ENCODE data around the gene KCNMB2. TPM values are rescaled to one million over a fixed set of nuclear protein-coding genes. Genes with fewer than 3 reads are reported as not detected.

KCNMB2 gene
- total RNA-seq, 2 experiments from 2014 or later: not detected

DNA sequence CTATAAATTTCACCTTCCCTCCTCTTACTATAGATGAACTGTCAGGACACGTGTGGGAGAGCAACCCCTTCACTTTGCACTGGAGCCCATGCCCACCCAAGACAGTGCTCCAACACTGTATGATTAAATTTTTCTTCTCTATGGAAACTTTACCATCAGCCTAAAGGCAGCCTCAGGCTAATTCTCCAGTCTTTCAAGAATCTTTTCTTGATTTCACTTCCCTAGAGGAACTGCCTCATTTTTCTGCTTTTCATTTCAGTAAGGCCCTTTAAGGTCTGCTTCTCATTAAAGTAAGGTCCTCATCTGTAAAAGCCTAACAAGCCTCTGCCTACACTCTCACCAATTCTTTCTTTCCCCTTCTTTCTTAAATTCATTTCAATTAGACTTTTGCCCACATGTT is 137.3 kb downstream of the KCNMB2 start:
- no peak for DNase-seq
- Mint-ChIP-seq H3K27ac (no peak overlapping the region), H3K4me3 (no peak overlapping the region), H3K9me3 (no peaks in the 10 kb centered on the region), H3K27me3 (no peaks in the 10 kb centered on the region), H3K4me1 (peaks cover 6% of the 10 kb centered on the region), H3K36me3 (no peaks in the 10 kb centered on the region)

DNA sequence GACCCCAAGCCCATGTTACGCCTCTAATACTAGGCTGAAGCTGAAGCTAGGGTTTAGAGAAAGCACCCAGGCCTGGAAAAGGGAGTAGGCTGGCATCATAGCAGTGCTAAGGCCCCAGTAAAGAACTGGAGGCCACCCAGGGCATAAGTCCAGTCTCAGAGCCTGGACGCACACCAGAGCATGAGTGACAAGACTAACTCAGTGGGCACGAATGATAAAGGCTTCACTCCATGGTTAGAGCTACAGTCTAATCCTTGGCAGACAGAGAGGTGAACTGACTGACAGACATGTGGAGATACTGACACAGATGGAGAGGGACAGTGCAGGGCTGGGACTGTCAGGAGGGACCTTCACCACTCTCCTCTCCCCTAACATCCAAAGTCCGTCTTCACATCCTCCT is 139.8 kb downstream of the KCNMB2 start:
- no peaks in the 10 kb centered on the region for H3K36me3 Mint-ChIP-seq
- no peak overlapping the region for H3K4me3 Mint-ChIP-seq
- no peaks in the 10 kb centered on the region for H3K27me3 Mint-ChIP-seq
- H3K27ac Mint-ChIP-seq: no peak overlapping the region
- H3K9me3 Mint-ChIP-seq: no peaks in the 10 kb centered on the region
- H3K4me1 Mint-ChIP-seq: no peaks in the 10 kb centered on the region
- no peak for DNase-seq

- Mint-ChIP-seq H3K36me3 (no peaks in the 10 kb centered on the region), H3K9me3 (no peaks in the 10 kb centered on the region), H3K27ac (no peak overlapping the region), H3K27me3 (no peaks in the 10 kb centered on the region), H3K4me1 (no peaks in the 10 kb centered on the region), H3K4me3 (no peak overlapping the region)
- no peak for DNase-seq
Measured at GRCh38 chr3:178676942-178677790, 140.9 kb downstream of the KCNMB2 start.

GRCh38 chr3:178677961-178678360 is 141.7 kb downstream of the KCNMB2 start:
- Mint-ChIP-seq H3K27ac (no peak overlapping the region), H3K4me3 (no peak overlapping the region), H3K27me3 (peaks cover 4% of the 10 kb centered on the region), H3K36me3 (no peaks in the 10 kb centered on the region), H3K4me1 (no peaks in the 10 kb centered on the region), H3K9me3 (peaks cover 2% of the 10 kb centered on the region)
- DNase-seq: no peak

GRCh38 chr3:178680037-178680436 is 143.8 kb downstream of the KCNMB2 start:
- Mint-ChIP-seq H3K27ac (no peak overlapping the region), H3K9me3 (peaks cover 5% of the 10 kb centered on the region), H3K27me3 (peaks cover 7% of the 10 kb centered on the region), H3K36me3 (no peaks in the 10 kb centered on the region), H3K4me3 (no peak overlapping the region), H3K4me1 (no peaks in the 10 kb centered on the region)
- DNase-seq: no peak

DNA sequence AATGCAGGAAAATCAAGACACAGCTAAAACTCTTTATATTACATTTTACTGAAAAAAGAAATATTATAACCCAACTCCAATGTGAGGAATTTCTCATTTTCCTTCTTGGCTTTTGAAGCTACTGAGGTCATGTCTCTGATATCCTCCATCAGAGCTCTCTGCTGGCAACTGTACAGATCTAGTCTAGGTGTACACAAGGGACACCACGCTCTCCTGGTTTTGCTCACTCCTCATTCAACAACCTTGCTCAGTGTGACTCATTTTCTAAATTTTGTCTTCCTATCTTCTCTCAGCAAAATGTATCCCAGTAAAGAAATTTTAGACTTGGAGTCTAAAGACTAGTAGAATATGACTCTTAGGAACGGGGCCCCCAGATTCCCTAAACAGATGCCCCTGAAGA is 144.3 kb downstream of the KCNMB2 start:
- H3K36me3 Mint-ChIP-seq: no peaks in the 10 kb centered on the region
- no peak overlapping the region for H3K4me3 Mint-ChIP-seq
- no peak overlapping the region for H3K27ac Mint-ChIP-seq
- H3K4me1 Mint-ChIP-seq: no peaks in the 10 kb centered on the region
- DNase-seq: no peak
- peaks cover 7% of the 10 kb centered on the region for H3K27me3 Mint-ChIP-seq
- peaks cover 5% of the 10 kb centered on the region for H3K9me3 Mint-ChIP-seq

- DNase-seq: no peak
- Mint-ChIP-seq H3K27me3 (peaks cover 7% of the 10 kb centered on the region), H3K27ac (no peak overlapping the region), H3K36me3 (no peaks in the 10 kb centered on the region), H3K9me3 (peaks cover 5% of the 10 kb centered on the region), H3K4me1 (no peaks in the 10 kb centered on the region), H3K4me3 (no peak overlapping the region)
Measured at GRCh38 chr3:178684881-178685590, 148.8 kb downstream of the KCNMB2 start.

GRCh38 chr3:178685591-178685906 is 149.3 kb downstream of the KCNMB2 start:
- H3K9me3 Mint-ChIP-seq: peaks cover 6% of the 10 kb centered on the region
- no peak overlapping the region for H3K27ac Mint-ChIP-seq
- no peaks in the 10 kb centered on the region for H3K36me3 Mint-ChIP-seq
- DNase-seq: no peak
- peaks cover 7% of the 10 kb centered on the region for H3K27me3 Mint-ChIP-seq
- H3K4me1 Mint-ChIP-seq: no peaks in the 10 kb centered on the region
- no peak overlapping the region for H3K4me3 Mint-ChIP-seq

DNA sequence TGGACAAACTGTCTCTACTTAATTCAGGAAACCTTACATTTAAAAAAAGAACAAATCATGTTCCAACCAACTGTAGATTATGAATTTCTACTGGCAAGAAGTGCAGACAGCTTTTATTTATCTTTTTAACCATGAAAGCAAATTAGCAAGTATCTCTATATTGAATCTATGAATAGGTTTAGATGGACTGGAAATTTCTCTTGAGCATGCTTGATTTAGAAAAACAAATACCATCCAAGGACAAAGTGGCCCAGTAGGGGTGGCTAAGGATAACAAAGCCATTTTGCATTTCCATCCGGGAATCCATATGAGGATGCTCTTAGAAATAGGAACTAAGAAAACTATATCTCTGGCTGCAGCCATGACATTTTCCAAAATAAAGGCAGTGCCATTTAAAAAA is 150.6 kb downstream of the KCNMB2 start:
- Mint-ChIP-seq H3K9me3 (peaks cover 6% of the 10 kb centered on the region), H3K27me3 (peaks cover 7% of the 10 kb centered on the region), H3K36me3 (no peaks in the 10 kb centered on the region), H3K27ac (no peak overlapping the region), H3K4me1 (no peaks in the 10 kb centered on the region), H3K4me3 (no peak overlapping the region)
- no peak for DNase-seq

GRCh38 chr3:178690571-178690970 is 154.3 kb downstream of the KCNMB2 start:
- H3K36me3 Mint-ChIP-seq: no peaks in the 10 kb centered on the region
- H3K27me3 Mint-ChIP-seq: no peaks in the 10 kb centered on the region
- H3K4me3 Mint-ChIP-seq: no peak overlapping the region
- no peak for DNase-seq
- no peak overlapping the region for H3K27ac Mint-ChIP-seq
- peaks cover 7% of the 10 kb centered on the region for H3K9me3 Mint-ChIP-seq
- H3K4me1 Mint-ChIP-seq: no peaks in the 10 kb centered on the region

GRCh38 chr3:178699364-178699763 is 163.1 kb downstream of the KCNMB2 start:
- DNase-seq: no peak
- Mint-ChIP-seq H3K9me3 (peaks cover 22% of the 10 kb centered on the region), H3K27ac (no peak overlapping the region), H3K4me1 (no peaks in the 10 kb centered on the region), H3K4me3 (no peak overlapping the region), H3K27me3 (no peaks in the 10 kb centered on the region), H3K36me3 (no peaks in the 10 kb centered on the region)

- no peak overlapping the region for H3K27ac Mint-ChIP-seq
- no peaks in the 10 kb centered on the region for H3K36me3 Mint-ChIP-seq
- H3K4me3 Mint-ChIP-seq: no peak overlapping the region
- H3K4me1 Mint-ChIP-seq: no peaks in the 10 kb centered on the region
- peaks cover 22% of the 10 kb centered on the region for H3K9me3 Mint-ChIP-seq
- H3K27me3 Mint-ChIP-seq: no peaks in the 10 kb centered on the region
- no peak for DNase-seq
Measured at GRCh38 chr3:178699810-178700209, 163.6 kb downstream of the KCNMB2 start.

- Mint-ChIP-seq H3K9me3 (no peaks in the 10 kb centered on the region), H3K36me3 (peaks cover 3% of the 10 kb centered on the region), H3K27me3 (no peaks in the 10 kb centered on the region), H3K27ac (no peak overlapping the region), H3K4me3 (no peak overlapping the region), H3K4me1 (peaks cover 3% of the 10 kb centered on the region)
- DNase-seq: no peak
Measured at GRCh38 chr3:178703268-178703975, 167.2 kb downstream of the KCNMB2 start.

DNA sequence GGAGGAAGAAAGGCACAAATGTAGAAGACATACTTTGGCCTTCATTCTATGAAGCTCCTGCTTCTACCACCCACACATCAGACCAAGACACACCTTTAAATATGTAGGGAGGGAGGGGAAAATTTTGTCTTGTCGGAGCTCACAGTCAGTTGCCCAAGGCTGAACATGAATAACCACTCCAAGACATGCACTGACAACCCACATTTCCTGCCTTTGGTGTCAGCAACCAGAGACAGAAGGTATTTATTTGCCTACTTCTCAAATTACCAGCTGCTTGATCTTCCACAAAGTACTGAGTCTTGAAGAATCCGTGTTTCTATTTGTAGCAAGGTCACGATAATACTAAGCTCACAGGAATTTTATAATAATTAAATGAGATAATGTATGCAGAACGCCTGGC is 169.7 kb downstream of the KCNMB2 start:
- no peaks in the 10 kb centered on the region for H3K9me3 Mint-ChIP-seq
- no peak overlapping the region for H3K4me3 Mint-ChIP-seq
- H3K36me3 Mint-ChIP-seq: peaks cover 3% of the 10 kb centered on the region
- peak overlapping the region; percentile 35 for H3K27ac Mint-ChIP-seq
- H3K4me1 Mint-ChIP-seq: peaks cover 3% of the 10 kb centered on the region
- no peak for DNase-seq
- H3K27me3 Mint-ChIP-seq: no peaks in the 10 kb centered on the region

GRCh38 chr3:178706411-178706810 is 170.2 kb downstream of the KCNMB2 start:
- peaks cover 3% of the 10 kb centered on the region for H3K4me1 Mint-ChIP-seq

More at GRCh38 chr3:178706411-178706810, 170.2 kb downstream of the KCNMB2 start:
- H3K27me3 Mint-ChIP-seq: no peaks in the 10 kb centered on the region
- peaks cover 3% of the 10 kb centered on the region for H3K36me3 Mint-ChIP-seq
- H3K27ac Mint-ChIP-seq: no peak overlapping the region
- H3K4me3 Mint-ChIP-seq: no peak overlapping the region
- DNase-seq: no peak
- H3K9me3 Mint-ChIP-seq: no peaks in the 10 kb centered on the region

Measured in activated naive CD8-positive, alpha-beta T cell treated with anti-CD3 and anti-CD28 coated beads for 36 hours (primary cell).